DMS79 (cell line): Measurements from ENCODE around the gene CACFD1.
A peak's percentile ranks its signal among the peaks of the same experiment; 100 is the strongest.

Experiments
- DNase-seq: peaks from one replicate; lab custom pipeline; 2025; lab: John Stamatoyannopoulos, UW

Gene CACFD1

GRCh38 chr9:133464638-133465037 lies 4.9 kb downstream of the CACFD1 start:
- DNase-seq: no peak

GRCh38 chr9:133465984-133466383 lies 6.2 kb downstream of the CACFD1 start:
- no peak for DNase-seq

GRCh38 chr9:133467101-133467500 lies 7.3 kb downstream of the CACFD1 start:
- no peak for DNase-seq

GRCh38 chr9:133468374-133468773 lies 8.6 kb downstream of the CACFD1 start:
- DNase-seq: no peak

- no peak for DNase-seq
These were observed 9.1 kb downstream of the CACFD1 start for GRCh38 chr9:133468777-133469421.

GRCh38 chr9:133470427-133470924 lies 10.7 kb downstream of the CACFD1 start:
- no peak for DNase-seq

GRCh38 chr9:133470988-133471387 lies 11.2 kb downstream of the CACFD1 start:
- DNase-seq: no peak

- DNase-seq: no peak
These were observed 11.9 kb downstream of the CACFD1 start for GRCh38 chr9:133471551-133472276.

GRCh38 chr9:133472277-133472645 lies 12.5 kb downstream of the CACFD1 start:
- DNase-seq: no peak

GRCh38 chr9:133472753-133473378 lies 13.1 kb downstream of the CACFD1 start:
- no peak for DNase-seq

- no peak for DNase-seq
These were observed 14.0 kb downstream of the CACFD1 start for GRCh38 chr9:133473743-133474142.

- no peak for DNase-seq
These were observed 14.4 kb downstream of the CACFD1 start for GRCh38 chr9:133474215-133474614.

- DNase-seq: no peak
These were observed 15.1 kb downstream of the CACFD1 start for GRCh38 chr9:133474853-133475252.

GRCh38 chr9:133475292-133476012 lies 15.7 kb downstream of the CACFD1 start:
- DNase-seq: no peak

- DNase-seq: no peak
These were observed 16.5 kb downstream of the CACFD1 start for GRCh38 chr9:133476036-133476931.

GRCh38 chr9:133476941-133477340 lies 17.2 kb downstream of the CACFD1 start:
- DNase-seq: no peak

- DNase-seq: no peak
These were observed 17.7 kb downstream of the CACFD1 start for GRCh38 chr9:133477461-133477860.

- no peak for DNase-seq
These were observed 18.4 kb downstream of the CACFD1 start for GRCh38 chr9:133477992-133478850.

- peak; percentile 75 for DNase-seq
These were observed 19.3 kb downstream of the CACFD1 start, which contains the start of gene SLC2A6 for GRCh38 chr9:133478851-133479711. SLC2A6 (minus strand) TSS chr9:133479099; CDS start chr9:133479059, 40 bp downstream.
